HG02885 (cell line): ENCODE results near the gene DLGAP1.

Experiments used
- ATAC-seq: cut with Tn5 transposase; IDR thresholded peaks from one replicate; pipeline ENCODE4 v1.9.1; 2021; ENCODE audit warnings: mild to moderate bottlenecking; ENCODE audit not compliant: unreplicated experiment, poor library complexity

The DLGAP1 gene

DNA sequence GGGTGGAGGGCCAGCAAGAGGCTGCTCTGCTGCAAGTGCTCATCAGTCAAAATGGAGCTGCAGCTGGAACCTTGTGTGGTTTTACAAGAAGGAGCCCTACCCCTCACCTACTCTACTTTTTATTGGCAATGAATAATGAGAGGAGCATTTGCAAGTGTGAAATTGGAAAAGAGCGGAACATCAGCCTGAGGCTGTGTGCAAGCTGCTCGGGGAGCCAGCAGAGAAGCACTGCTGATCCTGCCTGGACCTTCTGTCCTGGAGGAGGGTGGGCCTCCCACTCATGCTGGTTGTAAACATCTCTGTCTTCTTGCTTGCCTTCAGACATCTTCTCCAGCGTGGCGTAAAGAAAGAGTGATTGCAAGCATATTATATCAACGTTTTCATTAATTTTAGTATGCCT lies 256.2 kb downstream of the DLGAP1 start:
- no peak for ATAC-seq

DNA sequence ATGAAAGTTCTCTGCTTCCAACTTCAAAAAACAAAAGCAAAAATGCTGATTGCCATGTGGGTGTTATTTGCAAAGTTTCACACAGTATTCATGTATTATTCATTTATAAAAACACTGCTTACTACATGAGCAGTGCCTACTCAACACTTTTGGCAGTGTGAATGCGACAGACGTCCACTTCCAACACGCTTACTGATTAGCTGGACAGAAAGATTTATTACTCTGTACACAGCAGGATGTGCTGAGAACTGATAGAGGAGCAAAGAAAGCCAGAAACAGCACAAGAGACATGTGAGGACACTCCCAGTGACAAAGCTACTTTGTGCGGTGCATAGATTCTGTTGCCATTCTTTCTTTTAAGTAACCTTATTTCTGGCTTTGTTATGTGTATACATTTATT lies 258.8 kb downstream of the DLGAP1 start:
- no peak for ATAC-seq

DNA sequence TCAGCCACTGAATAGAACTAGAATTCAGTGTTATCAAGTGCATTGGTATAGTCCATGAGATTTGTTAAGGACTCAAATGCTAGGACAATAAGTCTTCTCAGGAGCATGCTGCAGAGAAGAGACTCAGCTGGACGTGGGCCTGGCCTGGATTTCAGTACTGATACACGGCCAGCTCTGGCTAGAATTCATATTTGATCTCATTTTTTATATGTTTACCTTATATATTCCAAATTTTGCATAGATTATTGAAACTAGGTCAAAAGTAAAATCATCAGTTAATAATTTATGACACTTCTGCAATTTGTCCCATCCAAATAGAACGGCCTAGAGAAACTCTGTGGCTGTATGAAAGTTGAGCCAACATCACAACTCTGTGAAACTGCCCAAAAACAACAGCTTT lies 262.0 kb downstream of the DLGAP1 start:
- no peak for ATAC-seq

DNA sequence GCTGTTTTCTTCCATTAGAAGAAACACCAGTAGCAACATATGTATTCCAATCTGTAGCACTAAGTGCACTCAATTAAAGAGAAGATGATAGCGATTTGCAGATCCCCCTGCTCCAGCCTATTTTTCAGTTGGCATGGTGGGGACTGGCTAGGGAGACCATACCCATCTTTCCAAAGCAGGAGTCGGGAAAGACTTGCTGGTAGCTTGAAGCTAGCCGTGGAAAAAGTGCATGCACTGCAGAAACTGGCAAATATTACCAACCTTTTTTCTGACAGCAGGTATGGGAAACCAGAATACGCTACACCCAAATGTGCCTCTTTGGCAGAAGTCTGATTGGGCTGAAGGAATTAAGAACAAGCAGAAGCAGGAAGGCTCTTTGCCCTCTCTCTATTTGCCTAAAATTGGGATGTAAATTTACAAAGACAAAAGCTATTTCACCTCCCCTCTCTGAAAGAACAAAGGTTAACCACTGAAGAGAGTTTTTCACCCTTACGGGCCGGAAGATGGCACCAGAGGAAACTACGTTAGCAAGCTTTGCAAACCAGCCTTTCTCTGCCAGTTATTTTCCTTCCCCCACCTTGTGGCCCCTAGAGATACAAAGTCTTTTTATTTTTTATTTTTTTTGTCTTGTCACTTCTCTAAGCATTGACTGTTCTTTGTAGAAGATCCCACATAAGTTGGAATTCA lies 273.1 kb downstream of the DLGAP1 start:
- no peak for ATAC-seq

DNA sequence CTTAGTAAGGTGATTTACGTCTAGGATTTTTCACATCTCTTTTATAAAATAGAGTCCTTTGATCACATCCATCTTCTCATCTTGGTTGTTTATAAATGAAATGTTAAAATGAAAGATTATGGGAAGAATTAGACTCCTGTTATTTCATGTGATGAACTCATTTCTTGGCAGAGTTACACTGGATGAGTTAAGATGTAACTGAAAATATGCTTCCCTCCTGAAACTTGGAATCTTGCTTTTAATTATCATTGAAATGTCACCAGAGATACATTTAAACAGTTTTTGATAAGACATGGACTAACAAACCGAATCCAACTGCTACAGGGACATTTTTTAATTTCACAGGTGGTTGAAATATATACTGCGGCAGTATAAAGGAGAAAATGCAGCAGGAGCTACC lies 274.0 kb downstream of the DLGAP1 start:
- ATAC-seq = no peak

DNA sequence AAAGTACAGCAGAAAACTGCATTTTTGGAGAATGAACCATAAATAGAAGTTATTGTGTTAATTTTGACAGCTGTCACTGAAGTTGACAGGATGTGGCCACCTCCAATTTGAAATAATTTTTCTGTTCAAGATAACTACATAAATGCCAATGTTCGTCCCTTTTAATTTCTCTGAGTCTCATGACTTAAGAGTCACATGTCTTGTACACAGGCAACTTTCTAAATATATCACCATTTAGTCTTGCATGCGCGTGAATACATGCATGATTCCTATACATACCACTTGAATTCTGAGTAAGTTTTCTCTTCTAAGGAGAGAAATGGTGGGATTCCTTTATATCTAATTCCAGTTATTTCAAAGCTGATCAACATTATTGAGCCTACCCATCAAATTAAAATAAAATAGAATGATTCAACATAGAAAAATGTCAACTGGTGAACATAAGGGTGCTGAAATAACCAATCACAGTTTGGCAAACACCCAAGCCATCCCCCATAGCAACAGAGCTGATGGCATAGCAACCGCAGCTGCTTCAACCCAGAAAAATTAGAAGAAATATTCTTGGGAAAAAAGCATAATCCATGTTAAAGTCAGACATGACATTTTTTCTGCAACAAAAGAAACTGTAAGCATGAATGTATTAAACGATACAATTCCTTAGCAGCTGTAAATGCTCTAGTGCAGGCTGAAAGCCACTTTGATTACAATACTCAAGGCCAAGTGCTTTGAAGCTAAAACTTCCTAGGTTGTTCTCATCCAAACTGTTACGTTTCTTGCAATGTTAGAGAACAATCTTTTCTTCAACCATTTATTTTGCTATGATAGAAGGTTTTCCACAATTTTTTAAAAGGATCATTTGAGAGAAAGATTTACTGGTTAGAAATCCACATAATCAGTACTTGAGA lies 282.7 kb downstream of the DLGAP1 start:
- ATAC-seq = no peak

DNA sequence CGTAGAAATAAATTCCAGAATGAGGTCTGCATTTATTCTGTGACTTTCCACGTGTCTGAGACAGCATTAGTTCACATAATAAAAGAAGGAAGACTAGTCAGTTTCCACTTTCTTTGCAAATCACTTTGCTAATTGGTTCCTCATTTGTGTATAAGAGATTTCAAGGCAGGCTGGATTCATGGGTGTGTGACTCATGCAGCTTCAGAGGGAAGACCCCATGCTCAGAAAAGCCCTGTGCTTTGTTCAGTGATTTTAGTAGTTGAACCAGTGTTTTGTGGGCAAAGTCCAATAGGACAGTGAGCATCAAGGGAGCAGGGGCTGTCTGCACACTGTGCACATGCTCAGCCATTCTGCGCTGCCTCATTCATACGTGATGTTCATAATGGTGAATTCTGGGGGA lies 297.8 kb downstream of the DLGAP1 start:
- ATAC-seq = no peak

DNA sequence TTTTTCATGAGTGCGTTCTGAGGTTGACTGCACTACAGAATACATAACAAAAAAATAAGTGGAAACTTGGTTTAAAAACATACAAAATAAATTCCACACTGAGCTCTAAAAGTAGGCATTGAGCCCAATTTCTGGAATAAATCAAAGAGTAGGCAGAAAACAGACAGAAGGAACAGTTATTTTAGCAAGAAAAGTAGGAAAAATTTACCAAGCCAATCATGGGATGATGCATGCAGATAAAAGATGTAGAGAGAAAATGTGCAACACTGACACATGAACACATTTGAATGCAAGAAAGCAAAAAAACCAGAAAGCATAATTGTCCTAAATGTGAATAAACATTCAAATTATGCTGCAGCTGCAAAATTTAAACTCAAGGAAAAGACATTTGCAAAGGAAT lies 308.3 kb downstream of the DLGAP1 start:
- ATAC-seq = no peak

DNA sequence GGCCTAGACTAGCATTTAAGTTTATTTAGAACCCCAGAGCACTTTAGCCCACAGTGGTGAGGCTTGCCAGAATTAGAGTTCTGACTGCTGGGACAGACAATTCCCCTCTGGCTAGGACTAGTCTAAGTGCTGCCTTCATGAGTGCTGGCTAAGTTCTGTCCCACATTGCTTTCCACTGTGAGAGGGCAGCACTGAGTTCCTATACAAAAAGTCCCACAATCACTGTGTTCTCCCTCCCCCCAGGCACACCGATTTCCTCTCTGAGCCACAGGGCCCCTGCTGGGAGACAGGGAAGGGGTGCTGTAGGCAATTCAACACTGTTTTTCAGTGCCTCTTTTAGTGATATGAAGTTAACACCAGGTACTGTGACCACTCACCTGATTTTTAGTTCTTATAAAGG lies 310.9 kb downstream of the DLGAP1 start:
- ATAC-seq = no peak

DNA sequence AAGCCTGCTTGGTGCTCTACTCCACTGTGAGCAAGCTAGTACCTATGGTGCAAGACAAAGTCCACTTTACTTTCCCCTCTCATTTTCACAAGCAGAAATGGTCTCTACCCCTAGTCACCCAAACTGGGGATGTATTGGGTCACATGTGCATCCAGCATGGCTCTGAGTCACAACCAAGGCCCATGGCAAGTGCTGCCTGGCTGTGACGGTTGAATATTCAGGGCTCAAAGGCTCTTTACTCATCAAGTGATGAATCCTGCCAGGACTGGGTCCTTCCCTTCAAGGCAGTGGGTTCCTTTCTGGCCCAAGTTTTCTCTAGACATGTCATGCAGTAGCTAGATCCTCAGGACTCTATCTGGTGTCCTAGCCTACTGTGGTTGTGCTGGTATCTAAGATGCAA lies 311.5 kb downstream of the DLGAP1 start:
- no peak for ATAC-seq

DNA sequence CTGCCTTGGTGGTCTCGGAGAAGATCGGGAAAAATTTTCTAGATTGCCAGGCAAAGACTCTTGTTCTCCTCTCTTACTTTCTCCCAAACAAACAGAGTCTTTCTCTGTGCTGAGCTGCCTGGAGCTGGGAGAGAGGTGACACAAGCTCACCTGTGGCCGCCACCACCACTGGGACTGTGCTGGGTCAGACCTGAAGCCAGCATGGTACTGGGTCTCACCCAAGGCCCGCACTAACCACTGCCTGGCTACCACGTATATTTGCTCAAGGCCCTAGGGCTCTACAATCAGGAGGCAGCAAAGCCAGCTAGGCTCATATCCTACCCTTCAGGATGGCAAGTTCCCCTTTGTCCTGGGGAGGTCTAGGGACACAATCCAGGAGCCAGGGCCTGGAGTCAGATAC lies 312.2 kb downstream of the DLGAP1 start:
- ATAC-seq = no peak

DNA sequence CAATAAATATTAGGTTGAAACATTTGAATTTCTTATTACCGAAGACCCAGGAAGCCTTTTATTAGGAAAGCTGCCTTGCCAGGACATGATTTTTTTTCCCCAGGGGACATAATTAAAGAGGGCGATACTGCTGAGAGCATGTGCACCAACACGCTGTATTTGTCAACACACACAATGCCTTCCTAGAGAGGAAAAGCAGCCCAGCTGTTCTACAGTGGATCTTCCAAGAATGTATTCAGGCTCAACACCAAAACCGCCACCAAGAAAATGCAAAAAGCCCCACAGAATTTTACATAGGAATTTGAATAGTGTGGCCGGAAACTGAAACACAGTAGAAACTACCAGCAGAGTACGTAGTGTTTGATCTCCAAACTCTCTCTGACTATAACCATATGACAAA lies 320.4 kb downstream of the DLGAP1 start:
- no peak for ATAC-seq

DNA sequence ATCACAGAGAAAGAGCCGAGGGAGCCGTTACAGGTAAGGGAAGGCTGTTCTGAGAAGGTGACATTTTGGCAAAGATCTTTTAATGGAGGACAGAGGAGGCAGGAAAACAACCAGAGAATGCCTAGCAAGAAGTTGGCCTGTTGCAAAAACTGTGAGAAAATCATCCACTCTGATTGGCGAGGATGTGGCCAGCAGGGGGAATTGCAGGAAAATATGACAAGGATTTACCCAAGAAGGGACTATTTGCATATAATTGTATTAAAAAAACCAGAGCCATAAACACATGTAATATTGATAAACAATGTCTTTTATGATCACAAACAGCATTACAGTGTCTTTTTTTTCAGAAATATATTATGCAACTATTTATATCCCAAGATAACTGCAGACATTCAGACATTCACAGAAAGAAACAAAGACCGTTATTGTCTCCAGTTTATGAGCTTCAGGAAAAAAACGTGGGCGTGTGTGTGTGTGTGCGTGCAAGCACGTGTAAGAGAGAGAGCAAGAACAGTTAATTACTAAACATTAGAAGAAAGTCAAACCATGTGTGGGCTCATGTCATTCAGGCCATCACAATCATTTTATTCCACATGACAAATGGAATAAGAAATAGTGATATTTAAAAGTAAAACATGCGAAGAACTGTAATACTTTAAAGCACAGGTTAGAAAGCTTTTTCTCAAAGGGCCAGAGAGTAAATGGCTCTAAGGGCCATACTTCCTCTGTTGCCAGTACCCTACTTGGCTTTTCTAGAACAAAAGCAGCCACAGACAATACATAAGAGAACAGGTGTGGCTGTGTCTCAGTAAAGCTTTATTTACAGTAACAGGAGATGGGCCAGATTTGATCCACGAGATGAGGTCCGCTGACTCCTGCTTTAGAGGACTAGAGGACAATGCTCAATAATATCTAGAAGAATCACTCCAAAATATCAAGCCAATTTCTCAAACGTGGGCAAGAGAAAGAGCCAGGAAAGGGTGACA lies 324.1 kb downstream of the DLGAP1 start:
- ATAC-seq = no peak

DNA sequence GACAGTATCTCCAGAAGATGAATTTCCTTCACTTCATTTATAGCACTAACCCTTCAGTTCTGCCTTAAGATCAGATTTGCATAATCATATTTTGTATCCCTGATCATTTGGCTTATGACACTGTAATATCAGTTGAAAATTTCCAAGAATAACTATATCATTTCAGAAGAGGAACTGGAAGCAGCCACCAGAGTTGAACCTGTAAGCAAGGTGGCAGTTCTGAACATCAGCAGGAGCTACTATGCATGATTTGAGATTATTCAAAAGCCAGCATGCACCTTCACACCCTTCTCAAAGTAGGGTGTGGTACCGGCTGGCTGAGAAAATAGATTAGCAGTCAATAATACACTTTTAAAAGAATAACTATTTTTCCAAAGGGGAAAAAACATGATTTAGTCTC lies 328.2 kb downstream of the DLGAP1 start:
- ATAC-seq = no peak

DNA sequence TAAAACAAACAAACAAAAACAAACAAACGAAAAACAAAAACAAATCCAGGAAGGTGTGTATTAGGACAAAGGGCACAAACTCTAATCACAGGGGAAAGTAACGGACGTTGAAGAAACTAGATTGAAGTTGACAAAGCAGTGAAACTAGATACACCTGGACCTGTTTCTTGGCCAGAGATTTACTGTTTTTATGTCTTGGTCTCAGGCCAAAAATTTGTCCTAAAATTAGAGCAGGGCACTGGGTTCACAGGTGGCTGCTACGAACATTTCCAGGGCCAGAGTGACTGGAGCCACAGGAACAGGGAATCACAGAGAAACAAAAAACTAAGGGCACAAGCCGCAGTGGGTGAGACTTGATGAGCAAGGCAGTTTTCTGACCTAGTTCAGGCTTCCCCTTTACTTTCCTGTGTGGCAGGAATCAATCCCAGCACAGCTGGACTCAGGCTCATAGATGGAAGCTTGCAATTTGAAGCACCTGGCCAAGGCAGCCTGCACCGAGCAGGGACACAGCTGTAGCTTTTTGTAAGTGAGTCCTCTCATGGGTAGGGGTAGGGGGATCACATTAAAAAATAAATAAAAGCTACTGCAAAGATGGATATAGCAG lies 329.4 kb downstream of the DLGAP1 start:
- ATAC-seq = no peak

DNA sequence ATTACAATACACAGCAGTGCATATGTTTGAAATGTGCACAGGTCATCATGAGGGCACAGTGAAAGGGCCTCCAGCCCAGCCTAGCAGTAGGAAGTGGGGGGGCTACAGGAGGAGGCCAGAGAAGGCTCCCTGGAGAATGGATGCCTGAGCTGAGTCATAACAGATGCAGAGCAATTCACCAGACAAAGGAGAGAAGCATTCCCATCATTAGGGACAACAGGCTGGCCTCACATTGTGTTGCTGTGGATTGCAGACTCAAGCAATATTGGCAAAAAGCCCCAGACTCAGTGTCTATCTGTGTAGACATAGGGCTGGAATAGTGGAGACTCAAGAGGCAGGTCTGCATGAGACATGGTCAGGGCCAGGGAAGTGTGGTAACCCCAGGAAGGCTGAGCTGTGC lies 329.9 kb downstream of the DLGAP1 start:
- no peak for ATAC-seq

DNA sequence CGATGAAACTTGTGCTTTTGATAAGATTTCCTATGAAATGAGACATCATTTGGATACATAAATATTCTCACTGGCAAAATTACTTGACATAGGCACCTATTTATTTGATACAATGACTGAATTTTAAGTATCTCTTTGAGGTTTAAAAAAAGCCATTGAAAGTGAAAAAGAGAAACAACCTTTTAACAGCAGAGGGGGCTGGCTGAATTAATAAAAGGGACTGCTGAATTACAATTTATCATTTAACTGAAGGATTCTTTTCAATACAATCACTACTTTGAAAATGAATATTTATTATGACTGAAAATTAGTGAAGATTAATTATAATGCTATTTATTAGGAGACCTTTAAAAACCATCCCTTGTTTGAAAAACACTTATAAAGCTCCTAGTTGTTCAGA lies 335.3 kb downstream of the DLGAP1 start:
- ATAC-seq = no peak

DNA sequence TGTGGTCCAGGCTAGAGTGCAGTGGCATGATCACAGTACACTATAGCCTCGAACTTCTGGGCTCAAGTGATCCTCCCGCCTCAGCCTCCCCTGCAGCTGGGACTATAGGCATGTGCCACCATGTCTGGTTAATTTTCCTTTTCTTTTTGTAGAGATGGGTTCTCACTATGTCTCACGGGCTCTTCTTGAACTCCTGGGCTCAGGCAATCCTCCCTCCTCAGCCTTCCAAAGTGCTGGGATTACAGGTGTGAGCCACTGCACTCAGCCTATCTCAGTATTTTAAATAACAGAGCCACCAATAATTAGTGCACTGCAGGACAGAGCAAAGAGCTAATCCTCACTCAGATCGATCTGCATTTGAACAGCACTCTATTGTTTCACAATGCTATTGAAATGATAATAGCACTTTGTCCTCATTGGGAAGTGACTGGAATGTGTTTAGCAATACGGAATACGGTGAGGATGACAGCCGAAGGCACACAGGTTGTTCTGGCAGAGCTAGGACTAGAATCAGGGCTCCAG lies 335.9 kb downstream of the DLGAP1 start:
- no peak for ATAC-seq

DNA sequence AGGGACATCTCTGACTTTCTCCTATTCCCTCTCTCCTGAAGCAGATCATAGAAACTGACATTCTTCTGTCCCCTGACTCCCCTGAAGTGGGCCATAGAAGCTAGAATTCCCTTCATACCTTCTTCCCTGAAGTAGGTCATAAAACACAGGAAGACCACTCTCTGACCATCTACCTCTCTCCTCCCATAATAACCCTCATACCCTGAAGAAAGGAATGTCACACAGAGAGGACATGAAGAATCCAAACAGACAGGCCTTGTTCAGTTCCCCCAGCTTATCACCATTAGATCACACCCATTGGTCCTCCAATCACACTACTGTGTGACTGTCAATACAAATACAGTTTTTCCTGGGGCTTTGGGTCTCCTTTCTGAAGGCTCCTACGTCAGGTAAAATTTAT lies 347.1 kb downstream of the DLGAP1 start:
- ATAC-seq = no peak

DNA sequence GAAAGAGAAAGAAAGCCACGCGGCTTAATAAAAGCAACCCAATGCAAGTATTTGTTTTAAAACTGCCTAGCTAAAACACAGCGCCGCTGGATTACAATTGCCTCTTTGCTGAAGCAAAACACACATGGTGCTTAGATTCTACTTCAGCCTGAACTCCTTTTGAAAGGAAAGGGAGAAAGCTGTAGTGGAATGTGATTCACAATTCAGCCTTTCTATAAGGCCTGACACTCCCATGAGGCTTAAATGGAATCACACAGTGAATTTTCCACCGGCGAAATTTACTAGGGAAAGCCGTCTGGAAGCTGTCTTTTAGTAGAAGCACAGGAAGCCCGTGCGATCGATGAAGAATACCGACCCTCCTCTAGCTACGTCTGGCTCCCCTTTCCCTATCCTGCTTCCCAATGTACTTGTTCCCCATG lies 348.0 kb downstream of the DLGAP1 start:
- no peak for ATAC-seq
